HG03097 (cell line): ENCODE measurements around the gene LAMA2.

Source experiments
- ATAC-seq: cut with Tn5 transposase; IDR thresholded peaks from one replicate; pipeline ENCODE4 v1.9.1; 2021; ENCODE audit not compliant: unreplicated experiment, low FRiP score

The LAMA2 gene

GRCh38 chr6:128882991-128883611 lies at the start of gene LAMA2:
LAMA2 (plus strand) TSS chr6:128883138; CDS start chr6:128883246, 108 bp downstream.
- ATAC-seq = no peak

GRCh38 chr6:128836761-128837160 lies 46.2 kb upstream of the LAMA2 start:
- ATAC-seq = no peak

- no peak for ATAC-seq
Measured at GRCh38 chr6:128841518-128841917, 41.4 kb upstream of the LAMA2 start.

- no peak for ATAC-seq
Measured at GRCh38 chr6:128844598-128844997, 38.3 kb upstream of the LAMA2 start.

GRCh38 chr6:128847431-128848210 lies 35.3 kb upstream of the LAMA2 start:
- no peak for ATAC-seq

- no peak for ATAC-seq
Measured at GRCh38 chr6:128848212-128848935, 34.6 kb upstream of the LAMA2 start.

- ATAC-seq = no peak
Measured at GRCh38 chr6:128855581-128856085, 27.3 kb upstream of the LAMA2 start.

- ATAC-seq = no peak
Measured at GRCh38 chr6:128857806-128858205, 25.1 kb upstream of the LAMA2 start.

GRCh38 chr6:128860782-128861181 lies 22.2 kb upstream of the LAMA2 start:
- no peak for ATAC-seq

- ATAC-seq = no peak
Measured at GRCh38 chr6:128863983-128864382, 19.0 kb upstream of the LAMA2 start.

- no peak for ATAC-seq
Measured at GRCh38 chr6:128870746-128871145, 12.2 kb upstream of the LAMA2 start.

- ATAC-seq = no peak
Measured at GRCh38 chr6:128874863-128875262, 8.1 kb upstream of the LAMA2 start.

GRCh38 chr6:128882560-128882959 lies 378 bp upstream of the LAMA2 start:
- ATAC-seq = no peak

GRCh38 chr6:128883906-128884305 lies 968 bp downstream of the LAMA2 start:
- no peak for ATAC-seq

- no peak for ATAC-seq
Measured at GRCh38 chr6:128885381-128885780, 2.4 kb downstream of the LAMA2 start.

- no peak for ATAC-seq
Measured at GRCh38 chr6:128886706-128887105, 3.8 kb downstream of the LAMA2 start.

GRCh38 chr6:128888444-128889175 lies 5.7 kb downstream of the LAMA2 start:
- ATAC-seq = no peak

- no peak for ATAC-seq
Measured at GRCh38 chr6:128889870-128890269, 6.9 kb downstream of the LAMA2 start.

GRCh38 chr6:128892079-128892478 lies 9.1 kb downstream of the LAMA2 start:
- ATAC-seq = no peak

- no peak for ATAC-seq
Measured at GRCh38 chr6:128899341-128900050, 16.6 kb downstream of the LAMA2 start.
